Hepatocyte (in vitro differentiated cells): ENCODE results near the gene CMSS1. TPM values are rescaled to one million over a fixed set of nuclear protein-coding genes. Genes with fewer than 3 reads are reported as not detected.

Experiments used
- DNase-seq: peaks from one replicate; pipeline ENCODE4 v3.0.0-alpha.2; 2016; ENCODE audit warnings: low spot score
- H2AFZ ChIP-seq: fragments of 200-600 bp; sonication (generic); 2 replicates; pipeline ENCODE4 v1.6.0; 2016; ENCODE audit warnings: antibody characterized with exemption, mild to moderate bottlenecking
- H3K27ac ChIP-seq: fragments of 200-600 bp; sonication (generic); 2 replicates; pipeline ENCODE4 v1.5.1; 2016; ENCODE audit warnings: mild to moderate bottlenecking
- H3K27me3 ChIP-seq: fragments of 200-600 bp; sonication (generic); 2 replicates; pipeline ENCODE4 v1.6.1; 2016
- H3K36me3 ChIP-seq: fragments of 200-600 bp; sonication (generic); replicated peaks from 2 replicates; pipeline ENCODE4 v1.5.1; 2016; ENCODE audit warnings: low read depth; ENCODE audit not compliant: insufficient read depth
- H3K4me1 ChIP-seq: fragments of 200-600 bp; sonication (generic); 2 replicates; pipeline ENCODE4 v1.5.1; 2016; ENCODE audit warnings: mild to moderate bottlenecking, moderate library complexity; ENCODE audit not compliant: insufficient read depth
- H3K4me2 ChIP-seq: fragments of 200-600 bp; sonication (generic); 2 replicates; pipeline ENCODE4 v1.6.0; 2016
- H3K4me3 ChIP-seq: fragments of 200-600 bp; sonication (generic); 2 replicates; pipeline ENCODE4 v1.5.1; 2016; ENCODE audit warnings: mild to moderate bottlenecking
- H3K79me2 ChIP-seq: fragments of 200-600 bp; sonication (generic); 2 replicates; pipeline ENCODE4 v1.6.0; 2017; ENCODE audit warnings: mild to moderate bottlenecking
- H3K9me2 ChIP-seq: fragments of 200-600 bp; sonication (generic); replicated peaks from 2 replicates; pipeline ENCODE4 v1.6.0; 2017; ENCODE audit warnings: mild to moderate bottlenecking; ENCODE audit not compliant: insufficient read depth
- H3K9me3 ChIP-seq: fragments of 200-600 bp; sonication (generic); 2 replicates; pipeline ENCODE4 v1.5.1; 2016; ENCODE audit warnings: low read depth, mild to moderate bottlenecking
- H4K20me1 ChIP-seq: fragments of 200-600 bp; sonication (generic); 2 replicates; pipeline ENCODE4 v1.6.0; 2016; ENCODE audit warnings: mild to moderate bottlenecking; ENCODE audit not compliant: insufficient read depth, poor library complexity, severe bottlenecking
- CTCF ChIP-seq: fragments of 200-600 bp; sonication (generic); IDR thresholded peaks from 2 replicates; pipeline ENCODE4 v1.5.1; 2016; ENCODE audit warnings: antibody characterized with exemption, mild to moderate bottlenecking; ENCODE audit not compliant: poor library complexity
- EZH2 ChIP-seq: fragments of 200-600 bp; sonication (generic); IDR thresholded peaks from 2 replicates; pipeline ENCODE4 v1.6.1; 2016; ENCODE audit warnings: antibody characterized with exemption, mild to moderate bottlenecking, borderline replicate concordance
- EZH2phosphoT487 ChIP-seq: fragments of 200-600 bp; sonication (generic); IDR thresholded peaks from one replicate; pipeline ENCODE4 v1.6.1; 2018; ENCODE audit warnings: antibody characterized with exemption, mild to moderate bottlenecking, low read depth, moderate library complexity; ENCODE audit not compliant: unreplicated experiment, severe bottlenecking
- WGBS: methylation state at CpG from one replicate; pipeline ENCODE4 v1.1.6; 2016; ENCODE audit warnings: low lambda C conversion rate; ENCODE audit errors: missing lambda C conversion rate; 5-methylcytosine and 5-hydroxymethylcytosine counted together
- polyA plus RNA-seq: library from polyadenylated mRNA; unstranded; fragments of >200 nt; fragmentation: Nextera tagmentation; extraction: Ambion mirVana; gene quantifications from 2 replicates; pipeline ENCODE4 v1.2.1, GENCODE V29; 2016
- total RNA-seq: library from RNA; depleted of rRNA; stranded (reverse); fragments of >200 nt; gene quantifications from 2 replicates; pipeline ENCODE4 v1.2.3, GENCODE V29; 2014

CMSS1 gene
- total and polyA plus RNA-seq, 2 experiments from 2014 or later = 11.8 to 17.0 TPM

- TF ChIP-seq EZH2 = no peak
- no peak for TF ChIP-seq CTCF
- TF ChIP-seq EZH2phosphoT487 = no peak
- no peaks in the 10 kb centered on the region for H3K27me3 ChIP-seq
- peaks cover 34% of the 10 kb centered on the region for H3K4me1 ChIP-seq
- DNase-seq = no peak
- 60% methylated on average over 1 of the region's 1 CpG for WGBS
- no peaks in the 10 kb centered on the region for H3K9me2 ChIP-seq
- no peak overlapping the region for H3K4me3 ChIP-seq
- no peaks in the 10 kb centered on the region for H4K20me1 ChIP-seq
- peak overlapping the region; percentile 0 for H3K4me2 ChIP-seq
- no peaks in the 10 kb centered on the region for H3K9me3 ChIP-seq
- H2AFZ ChIP-seq = no peak overlapping the region
- H3K79me2 ChIP-seq = no peaks in the 10 kb centered on the region
- peak overlapping the region; percentile 72 for H3K27ac ChIP-seq
- no peaks in the 10 kb centered on the region for H3K36me3 ChIP-seq
These were observed 265.1 kb downstream of the CMSS1 start for GRCh38 chr3:100082714-100083113.

DNA sequence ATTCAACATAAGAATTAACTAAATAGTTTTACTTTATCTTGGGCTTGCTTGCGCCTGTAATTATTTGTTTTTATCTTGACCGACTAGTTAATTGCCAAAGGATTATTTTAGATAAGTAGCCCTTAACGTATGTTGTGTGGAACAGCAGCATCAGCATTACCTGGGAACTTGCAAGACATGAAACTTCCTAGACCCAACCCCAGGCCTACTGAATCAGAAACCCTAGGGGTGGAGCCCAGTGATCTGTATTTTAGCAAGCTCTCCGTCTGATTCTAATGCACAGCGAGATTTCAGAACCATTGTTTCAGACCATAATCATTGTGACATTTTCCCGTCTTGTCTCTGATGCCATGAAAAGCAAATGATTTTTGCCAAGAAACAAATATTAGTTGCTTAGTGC lies 265.5 kb downstream of the CMSS1 start:
- Histone ChIP-seq H3K4me1 (peaks cover 34% of the 10 kb centered on the region), H3K9me2 (no peaks in the 10 kb centered on the region), H2AFZ (no peak overlapping the region), H3K79me2 (no peaks in the 10 kb centered on the region), H3K27me3 (no peaks in the 10 kb centered on the region), H3K9me3 (no peaks in the 10 kb centered on the region), H3K4me2 (no peak overlapping the region), H4K20me1 (no peaks in the 10 kb centered on the region), H3K4me3 (no peak overlapping the region), H3K36me3 (no peaks in the 10 kb centered on the region), H3K27ac (peak overlapping the region; percentile 72)
- WGBS = 67% methylated on average over 6 of the region's 6 CpGs
- TF ChIP-seq CTCF = no peak
- no peak for TF ChIP-seq EZH2
- no peak for TF ChIP-seq EZH2phosphoT487
- DNase-seq = no peak

DNA sequence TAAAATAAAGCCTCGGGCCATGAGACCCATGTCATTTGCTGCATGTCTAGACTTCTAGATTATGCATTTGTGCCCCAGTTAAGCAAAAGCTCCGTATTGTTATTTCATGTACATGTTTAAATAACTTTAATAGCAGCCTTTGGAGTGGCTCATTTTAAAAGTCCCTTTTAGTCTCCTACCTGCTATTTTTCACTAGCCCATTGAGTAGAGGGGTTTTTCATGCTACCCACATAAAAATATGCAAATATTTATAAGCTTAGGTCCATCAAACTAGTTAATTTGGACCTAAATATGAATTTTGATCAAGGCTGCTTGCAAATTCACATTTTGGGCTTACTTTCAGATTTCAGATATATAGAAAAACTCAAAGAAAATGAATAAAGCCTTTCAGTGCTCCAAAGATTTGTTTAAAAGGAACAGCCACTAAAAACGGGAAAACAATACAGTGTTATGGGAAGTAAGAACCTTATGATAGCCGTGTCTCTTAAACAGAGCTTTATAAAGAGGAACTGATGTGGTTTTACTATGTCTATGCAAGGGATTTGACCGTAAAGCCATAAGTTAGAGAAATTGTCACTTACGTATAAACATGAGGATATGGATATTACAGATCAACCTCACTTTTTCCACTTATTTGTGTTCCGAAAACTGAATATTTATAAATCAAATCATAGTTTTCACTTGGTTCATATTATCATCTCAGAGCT lies 266.6 kb downstream of the CMSS1 start:
- no peaks in the 10 kb centered on the region for H3K9me3 ChIP-seq
- no peak overlapping the region for H3K27ac ChIP-seq
- TF ChIP-seq EZH2phosphoT487 (no peak), EZH2 (no peak), CTCF (no peak)
- no peak overlapping the region for H3K4me3 ChIP-seq
- no peaks in the 10 kb centered on the region for H3K36me3 ChIP-seq
- peaks cover 39% of the 10 kb centered on the region for H3K4me1 ChIP-seq
- H3K4me2 ChIP-seq = no peak overlapping the region
- no peak for DNase-seq
- H4K20me1 ChIP-seq = no peaks in the 10 kb centered on the region
- H3K79me2 ChIP-seq = no peaks in the 10 kb centered on the region
- 83% methylated on average over 7 of the region's 7 CpGs for WGBS
- H3K27me3 ChIP-seq = no peaks in the 10 kb centered on the region
- H2AFZ ChIP-seq = no peak overlapping the region
- H3K9me2 ChIP-seq = no peaks in the 10 kb centered on the region
